CD4-positive, alpha-beta T cell treated with Interferon alpha-2 for 1 hour (primary cell): ENCODE data around the gene RPS2.

Experiments used
- DNase-seq, 2 donors: peaks; one replicate each; pipeline ENCODE4 v3.0.0-alpha.2; 2020 to 2022

The RPS2 gene

DNA sequence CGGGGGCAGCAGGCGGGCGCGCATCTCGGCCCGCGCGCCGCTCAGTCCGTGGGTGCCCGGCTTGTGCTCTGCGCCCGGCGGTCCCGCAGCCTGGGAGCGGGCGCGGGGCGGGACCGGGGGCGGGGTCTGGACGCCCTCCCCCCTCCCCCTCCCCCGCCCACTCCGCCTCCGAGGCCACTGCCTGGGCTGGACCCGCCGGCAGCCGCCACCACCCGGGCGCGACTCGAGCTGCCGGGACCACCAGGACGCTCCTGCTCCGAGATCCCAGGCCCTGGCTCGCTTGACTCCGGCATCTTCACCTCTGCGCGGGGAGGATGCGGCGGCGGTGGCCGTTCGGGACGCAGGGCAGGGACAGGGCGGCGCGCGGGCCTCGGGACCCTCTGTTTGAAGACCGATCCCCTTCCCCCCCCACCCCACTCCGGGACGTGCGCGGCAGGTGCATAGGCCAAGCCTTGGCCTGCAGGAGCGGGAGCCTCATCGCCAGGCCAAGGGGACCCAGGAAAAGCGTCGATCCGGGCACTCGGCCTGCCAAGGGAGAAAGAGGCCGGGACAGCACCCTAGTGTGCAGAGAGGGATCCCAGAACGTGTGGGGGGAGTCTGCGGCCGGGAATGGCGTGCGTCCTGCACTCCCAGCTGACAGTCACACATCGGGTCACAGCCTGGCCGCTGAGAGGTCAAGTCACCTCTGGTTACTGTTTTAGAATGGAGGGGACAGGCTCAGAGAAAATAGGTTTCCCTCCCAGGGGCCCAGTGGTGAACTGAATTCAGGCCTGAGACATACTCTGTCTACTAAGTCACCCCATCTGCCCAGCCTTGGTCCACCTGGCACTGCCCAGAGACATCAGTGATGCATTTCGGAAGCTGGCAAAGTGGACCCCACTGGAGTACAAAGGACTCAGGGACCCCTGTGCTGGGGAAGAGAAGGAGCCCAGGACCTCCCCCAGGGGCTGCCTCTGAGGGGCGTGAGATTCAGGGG lies 46.0 kb downstream of the RPS2 start, which contains the start of gene HS3ST6:
Gene HS3ST6 (minus strand): TSS at position 65 of the 976 bp plus-strand sequence. CDS start 92 bp downstream, outside the sequence.
- DNase-seq = no peak

DNA sequence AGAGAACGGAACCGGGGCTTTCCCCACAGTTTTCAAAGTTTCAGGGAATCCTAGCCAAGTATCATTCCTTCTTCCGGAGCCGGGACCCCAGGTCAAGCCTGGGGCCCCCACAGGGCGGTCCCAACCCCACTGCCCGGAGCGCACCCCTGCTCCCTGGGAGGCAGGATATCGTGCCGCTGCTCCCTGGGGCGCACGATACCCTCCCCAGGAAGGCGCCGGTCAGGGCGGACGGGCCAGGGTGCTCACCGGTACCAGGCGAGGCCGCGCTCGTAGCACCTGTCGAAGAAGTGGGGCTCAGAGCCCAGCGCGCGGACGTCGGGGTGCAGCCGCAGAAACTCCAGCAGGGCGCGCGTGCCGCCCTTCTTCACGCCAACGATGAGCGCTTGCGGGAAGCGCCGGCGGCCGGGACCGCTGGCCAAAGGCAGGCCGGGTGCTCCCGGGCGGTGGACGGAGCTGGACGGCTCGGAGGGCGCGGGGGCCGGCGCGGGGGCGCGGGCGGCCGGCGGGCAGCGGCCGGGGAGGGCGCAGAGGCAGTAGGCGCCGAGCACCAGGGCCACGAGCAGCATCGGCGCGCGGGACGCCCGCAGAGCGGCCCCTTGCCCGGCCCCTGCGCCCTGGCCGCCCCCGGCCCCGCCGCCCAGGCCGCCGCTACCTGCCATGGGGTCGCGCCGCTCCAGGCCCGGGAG lies 46.8 kb downstream of the RPS2 start:
- no peak for DNase-seq

DNA sequence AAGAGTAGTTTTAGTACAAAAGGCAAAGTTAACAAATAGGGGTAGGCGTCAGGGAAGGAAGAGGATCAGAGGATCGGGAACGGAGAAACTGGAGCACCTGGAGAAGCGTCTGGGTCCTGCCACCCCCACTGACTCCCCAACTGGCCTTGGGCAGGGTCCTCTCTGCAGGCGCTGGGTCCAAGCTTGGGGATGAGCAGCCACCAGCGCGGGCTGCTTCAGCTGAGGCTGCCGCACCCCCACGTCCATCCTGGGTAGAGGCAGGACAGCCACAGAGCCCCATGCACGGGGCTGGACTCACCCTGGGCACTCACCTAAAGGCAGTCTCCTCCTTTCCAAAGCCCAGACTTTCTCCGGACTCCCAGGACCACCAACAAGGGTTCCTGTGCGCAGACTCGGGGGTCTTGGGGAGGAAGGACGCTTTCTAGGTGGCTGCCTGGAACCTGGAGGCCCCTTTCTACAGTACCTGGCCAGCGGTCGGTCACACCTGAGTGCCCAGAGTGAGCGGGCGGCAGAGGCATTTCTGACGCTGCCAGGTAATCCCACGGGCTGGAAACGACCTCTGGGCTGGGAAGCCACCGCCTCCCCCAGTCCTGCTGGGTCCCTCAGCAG lies 47.5 kb downstream of the RPS2 start:
- DNase-seq = no peak

DNA sequence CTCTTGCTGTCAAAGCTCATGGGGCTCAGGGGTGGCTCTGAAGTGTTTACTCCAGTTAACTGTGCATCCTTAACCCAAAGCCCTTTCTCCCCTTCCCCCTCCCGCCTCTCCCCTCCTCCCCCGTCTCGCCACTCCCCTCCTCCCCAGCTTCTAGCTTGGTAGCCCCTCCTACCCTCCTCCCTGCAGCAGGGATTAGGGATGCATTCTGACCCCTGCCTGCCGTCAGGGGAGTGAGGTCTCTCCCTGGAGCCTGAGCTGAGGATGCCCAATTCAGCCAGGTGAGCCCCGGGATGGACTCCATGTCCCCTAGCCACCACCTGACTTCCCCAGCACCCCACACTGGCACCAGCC lies 48.0 kb downstream of the RPS2 start:
- DNase-seq = no peak

DNA sequence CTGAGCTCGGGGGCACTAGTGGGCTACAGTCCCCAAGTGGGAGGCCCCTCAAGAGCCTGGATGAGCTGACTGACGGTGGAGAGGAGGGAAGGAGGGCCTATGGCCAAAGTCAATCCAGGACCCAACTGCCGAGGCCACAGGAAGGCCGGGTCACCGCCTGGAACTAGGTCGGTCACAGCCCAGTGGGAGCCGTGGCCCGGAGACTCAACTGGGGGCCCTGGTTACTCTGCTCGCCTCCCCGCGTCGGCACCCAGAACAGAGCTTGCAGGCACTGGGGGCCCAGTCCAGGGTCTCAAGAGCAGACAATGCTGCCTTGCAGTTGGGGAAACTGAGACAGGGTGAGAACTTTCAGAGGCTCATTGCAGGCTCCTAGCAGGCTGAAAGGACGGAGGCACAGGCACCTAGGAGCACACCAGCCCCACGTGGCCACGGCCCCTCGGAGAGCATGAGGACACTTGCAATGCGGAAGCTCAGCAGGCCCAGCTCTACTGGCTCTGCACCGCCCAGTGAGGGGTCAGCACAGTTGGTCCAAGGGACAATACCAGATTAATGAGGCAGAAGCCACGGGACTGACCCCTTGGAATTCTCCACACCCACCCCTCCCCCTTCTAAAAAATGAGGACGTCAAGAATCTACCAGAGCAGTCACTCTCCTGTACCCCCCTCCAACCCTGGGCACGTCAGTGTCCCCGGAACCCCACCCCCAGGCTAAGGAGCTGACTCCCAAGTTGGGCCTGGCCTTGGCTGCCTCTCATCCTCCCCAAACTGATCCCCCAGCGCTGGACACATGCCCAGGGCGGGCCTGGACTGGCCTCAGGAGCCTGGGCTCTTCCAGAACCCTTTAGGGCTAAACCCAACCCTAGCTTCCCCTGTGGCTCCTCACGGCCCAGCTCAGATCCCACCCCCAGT lies 48.6 kb downstream of the RPS2 start:
- no peak for DNase-seq

DNA sequence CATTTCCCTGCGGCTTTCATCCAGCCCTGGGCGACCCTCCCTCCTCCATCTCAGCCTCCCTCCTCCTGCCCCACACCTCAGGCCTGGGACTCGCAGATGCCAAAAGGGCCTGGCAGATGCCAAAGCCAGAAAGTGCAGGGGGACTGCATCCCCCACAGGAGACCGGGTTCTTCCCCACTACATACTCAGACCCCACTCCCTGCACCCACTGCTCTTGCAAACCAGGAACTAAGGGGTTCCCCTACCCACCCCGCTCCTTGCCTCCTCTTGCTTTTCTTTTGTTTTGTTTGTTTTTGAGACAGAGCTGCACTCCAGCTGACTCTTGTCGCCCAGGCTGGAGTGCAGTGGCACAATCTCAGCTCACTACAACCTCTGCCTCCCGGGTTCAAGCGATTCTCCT lies 49.6 kb downstream of the RPS2 start:
- DNase-seq = no peak

DNA sequence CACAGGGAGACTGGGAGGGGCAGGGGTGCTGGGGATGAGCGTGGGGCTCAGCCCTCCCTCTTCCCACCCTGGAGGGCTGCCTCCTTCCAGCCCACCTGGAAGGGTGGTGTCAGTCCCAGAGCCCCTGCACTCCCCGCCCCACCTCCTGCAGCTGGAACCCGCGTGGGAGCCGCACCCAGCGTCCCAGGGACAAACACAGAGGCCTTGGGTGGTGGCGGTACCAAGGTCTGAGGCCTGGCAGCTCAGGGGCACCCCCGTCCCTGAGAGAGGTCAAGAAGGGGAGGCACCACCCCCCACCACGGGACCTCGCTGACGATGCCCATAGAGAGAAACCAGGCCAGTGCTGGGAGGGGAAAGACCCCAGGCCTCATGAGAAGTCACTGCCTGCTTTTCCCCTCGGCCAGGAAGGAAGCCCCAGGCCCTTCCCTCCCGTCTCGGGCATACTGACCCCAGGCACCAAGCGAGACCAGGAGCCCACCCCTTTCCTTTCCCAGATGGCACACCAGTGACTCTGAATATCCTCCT lies 50.5 kb downstream of the RPS2 start:
- DNase-seq = no peak

DNA sequence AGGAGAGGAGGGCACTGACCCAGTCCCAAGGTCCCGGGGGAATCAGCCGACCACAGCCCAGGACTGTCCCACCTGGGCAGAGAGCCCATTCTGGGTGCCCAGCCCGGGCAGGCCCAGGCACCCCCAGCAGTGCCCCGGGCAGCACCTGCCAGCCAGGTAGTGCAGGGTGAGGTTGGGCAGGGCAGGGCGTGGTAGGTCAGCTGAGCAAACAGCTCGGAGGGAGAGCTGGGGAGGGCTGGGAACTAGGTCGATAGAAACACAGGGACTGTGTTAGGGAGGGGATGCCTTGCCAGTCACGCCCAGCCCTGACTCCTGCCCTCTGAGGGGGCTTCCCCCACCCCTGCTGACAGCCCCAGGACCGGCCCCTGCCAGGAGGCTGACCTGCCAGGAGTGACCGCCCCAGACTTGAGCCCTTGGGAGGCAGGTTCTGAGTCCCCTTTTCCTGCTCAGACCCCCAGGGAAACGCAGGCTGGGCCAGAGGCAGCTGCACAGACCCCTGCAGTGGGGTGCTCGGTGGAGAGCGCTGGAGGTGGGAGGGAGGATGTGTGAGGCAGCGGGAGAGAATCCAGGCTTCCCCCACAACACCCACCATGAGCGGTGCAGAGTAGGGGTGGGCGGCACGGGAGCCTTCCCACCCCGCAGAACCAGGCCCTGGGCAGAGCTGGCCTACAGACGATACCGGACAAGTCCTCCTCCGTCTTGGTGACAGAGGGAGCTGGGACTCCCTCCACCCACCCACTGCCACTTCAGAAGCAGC lies 51.1 kb downstream of the RPS2 start:
- no peak for DNase-seq

DNA sequence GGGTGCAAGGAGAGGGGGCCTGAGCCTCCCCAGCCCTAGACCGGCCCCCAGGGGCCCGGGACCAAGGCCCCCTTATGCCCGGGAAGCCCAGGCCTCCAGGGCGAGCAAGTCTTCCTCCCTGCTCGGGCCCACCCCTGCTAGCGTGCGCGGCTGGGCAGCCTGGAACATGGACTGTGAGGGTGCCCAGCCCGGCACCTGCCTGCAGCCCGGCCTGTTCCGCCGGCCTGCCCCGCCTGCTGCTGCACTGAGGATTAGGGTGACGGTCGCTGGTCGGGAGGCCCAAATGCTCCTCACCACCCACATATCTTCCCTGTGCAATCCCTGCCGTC lies 52.4 kb downstream of the RPS2 start:
- no peak for DNase-seq
